Activated CD4-positive, alpha-beta T cell treated with anti-CD3 and anti-CD28 coated beads for 48 hours (primary cell): Measurements from ENCODE around the gene DPH1.

Experiments used
- DNase-seq: peaks from one replicate; pipeline ENCODE4 v3.0.0-alpha.2; 2020

Gene DPH1

GRCh38 chr17:2051061-2051932, 21.3 kb downstream of the DPH1 start:
- DNase-seq, result no peak

GRCh38 chr17:2051933-2052559, 22.1 kb downstream of the DPH1 start:
- no peak for DNase-seq

GRCh38 chr17:2053380-2054261, 23.7 kb downstream of the DPH1 start:
- peak; percentile 86 for DNase-seq

GRCh38 chr17:2054262-2054511, 24.2 kb downstream of the DPH1 start:
- no peak for DNase-seq

GRCh38 chr17:2054512-2055291, 24.7 kb downstream of the DPH1 start, which contains the start of gene HIC1:
Gene HIC1, plus strand, starts transcription at chr17:2055103. Its CDS starts 1,588 bp downstream, at chr17:2056691.
- DNase-seq, result peak; percentile 84

GRCh38 chr17:2055292-2056205, 25.6 kb downstream of the DPH1 start:
- peak; percentile 57 for DNase-seq

GRCh38 chr17:2056206-2057174, 26.5 kb downstream of the DPH1 start:
- DNase-seq, result peak; percentile 68

GRCh38 chr17:2057175-2057759, 27.3 kb downstream of the DPH1 start:
- no peak for DNase-seq

GRCh38 chr17:2057760-2058585, 28.0 kb downstream of the DPH1 start:
- no peak for DNase-seq

- DNase-seq, result peak; percentile 81
Observed at GRCh38 chr17:2058586-2059546, 28.9 kb downstream of the DPH1 start.

GRCh38 chr17:2059547-2060384, 29.8 kb downstream of the DPH1 start:
- no peak for DNase-seq

GRCh38 chr17:2060385-2060658, 30.4 kb downstream of the DPH1 start:
- DNase-seq, result no peak

GRCh38 chr17:2060681-2061440, 30.9 kb downstream of the DPH1 start:
- DNase-seq, result no peak

GRCh38 chr17:2061441-2061958, 31.5 kb downstream of the DPH1 start:
- DNase-seq, result no peak

- no peak for DNase-seq
Observed at GRCh38 chr17:2062571-2063183, 32.7 kb downstream of the DPH1 start.
